ENCODE data around the gene SLC49A3. TPM values are rescaled to one million over a fixed set of nuclear protein-coding genes. Genes with fewer than 3 reads are reported as not detected.
"Not testable (repeated sequence)": the region's sequence is repeated elsewhere in the genome, so short reads cannot be mapped to it uniquely, and the experiment has no call there.

SLC49A3 gene
- total RNA-seq, 1 donor = 5.6 TPM

DNA sequence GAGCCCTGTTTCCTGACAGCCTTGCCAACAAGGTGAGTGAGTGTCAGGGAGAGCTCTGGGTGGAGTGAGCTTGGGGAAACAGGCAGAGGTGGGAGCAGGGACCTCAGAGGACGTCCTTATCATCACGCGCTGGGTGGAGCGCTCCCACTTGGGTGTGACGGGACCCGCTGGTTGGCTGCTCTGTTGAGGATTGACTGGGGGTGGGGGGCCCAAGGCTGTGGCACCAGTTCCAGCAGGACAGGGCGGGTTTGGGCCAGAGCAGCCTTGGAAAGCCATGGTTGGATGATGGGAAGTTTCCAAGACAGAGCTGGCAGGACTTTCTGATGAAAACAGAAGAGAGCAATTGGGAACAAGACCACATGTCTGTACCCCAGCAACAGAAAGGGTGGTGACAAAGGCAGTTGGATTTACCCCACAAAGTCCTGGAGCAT lies 13.7 kb upstream of the SLC49A3 start:
- TF ChIP-seq CTCF (IDR thresholded peaks at IDR 0.05; ENCODE audit: insufficient read depth, low read length) = no peak
- DNase-seq (ENCODE audit: low read depth) = no peak
- no peak overlapping the region for H3K4me3 ChIP-seq (ENCODE audit: low read depth, low read length)

DNA sequence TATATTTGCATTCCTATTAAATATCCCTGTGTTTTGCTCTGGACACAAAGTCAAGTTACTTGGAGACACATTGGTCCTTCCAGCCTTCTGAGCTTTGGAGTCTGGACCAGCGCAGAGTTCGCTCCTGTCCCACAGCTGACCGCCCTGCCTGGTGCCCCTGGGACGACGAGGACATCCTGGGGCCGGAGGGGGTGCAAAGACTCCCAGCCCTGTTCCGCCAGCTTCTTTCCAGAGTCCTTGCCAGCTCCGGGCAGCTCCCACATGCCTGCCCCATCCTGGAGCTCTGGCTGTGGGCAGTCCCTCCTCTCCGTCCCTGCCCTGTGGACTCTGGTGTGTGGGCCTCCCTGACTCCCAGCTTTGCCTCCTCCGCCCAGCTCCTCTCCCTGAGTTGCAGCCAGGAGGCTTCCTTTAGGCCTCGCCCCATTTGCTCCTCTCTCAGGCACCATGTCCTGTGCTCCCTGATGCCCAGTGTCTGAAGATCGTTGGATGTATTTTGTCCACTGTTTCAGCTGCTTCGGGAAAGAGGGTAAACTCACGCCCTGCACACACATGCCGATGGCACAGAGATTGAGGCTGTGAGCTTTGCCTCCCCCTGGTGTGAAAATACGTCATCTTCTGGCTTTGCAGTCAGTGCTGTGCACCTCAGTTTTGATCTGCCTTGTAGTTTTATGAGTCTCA lies 11.8 kb upstream of the SLC49A3 start:
- DNase-seq (ENCODE audit: low read depth) = no peak
- H3K4me3 ChIP-seq (ENCODE audit: low read depth, low read length) = no peak overlapping the region
- no peak for TF ChIP-seq CTCF (IDR thresholded peaks at IDR 0.05; ENCODE audit: insufficient read depth, low read length)

DNA sequence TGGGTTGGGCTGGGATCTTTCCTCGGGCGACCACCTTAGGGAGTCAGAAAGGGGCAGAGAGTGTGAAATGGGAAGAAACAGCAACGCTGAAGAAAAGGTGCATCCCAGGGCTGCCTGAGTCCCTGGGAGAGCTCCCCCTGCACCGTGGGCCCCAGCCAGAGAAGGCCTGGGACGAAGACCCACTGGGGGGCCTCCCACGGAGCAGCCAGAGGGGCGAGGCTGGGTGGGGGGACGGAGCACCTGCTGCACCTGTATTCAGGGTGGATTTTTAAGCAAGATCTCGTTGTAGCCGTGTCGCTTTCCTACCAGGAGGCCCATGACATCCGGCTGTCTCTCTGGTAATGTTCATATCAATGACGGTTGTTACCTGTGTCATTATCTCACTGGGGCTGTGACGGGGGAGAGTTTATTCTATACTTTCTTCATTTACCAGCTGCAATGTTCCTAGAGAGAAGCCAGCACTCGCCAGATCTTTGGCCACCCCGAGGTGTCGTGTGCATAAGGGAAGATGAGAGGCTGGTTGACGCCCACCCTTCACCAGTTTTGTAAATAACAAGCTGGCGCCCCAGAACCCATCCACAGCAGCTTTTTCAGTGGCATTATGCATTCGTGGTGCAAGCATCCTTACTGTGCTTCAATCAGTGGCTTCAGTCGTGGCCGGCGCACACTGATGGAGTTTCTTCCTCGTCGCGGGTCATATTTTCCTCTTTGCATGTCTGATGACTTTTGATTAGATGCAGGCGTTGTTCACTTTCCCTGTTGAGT lies 11.0 kb upstream of the SLC49A3 start:
- DNase-seq (ENCODE audit: low read depth) = no peak
- TF ChIP-seq CTCF (IDR thresholded peaks at IDR 0.05; ENCODE audit: insufficient read depth, low read length) = no peak
- H3K4me3 ChIP-seq (ENCODE audit: low read depth, low read length) = no peak overlapping the region

- H3K4me3 ChIP-seq (ENCODE audit: low read depth, low read length); DNase-seq (ENCODE audit: low read depth): not testable (repeated sequence)
These were observed 5.5 kb upstream of the SLC49A3 start for GRCh38 chr4:694341-694940.

GRCh38 chr4:692771-693554 lies 4.0 kb upstream of the SLC49A3 start:
- H3K4me3 ChIP-seq (ENCODE audit: low read depth, low read length) = no peak overlapping the region
- TF ChIP-seq CTCF (IDR thresholded peaks at IDR 0.05; ENCODE audit: insufficient read depth, low read length) = no peak
- no peak for DNase-seq (ENCODE audit: low read depth)

GRCh38 chr4:689723-690122 lies 772 bp upstream of the SLC49A3 start:
- no peak overlapping the region for H3K4me3 ChIP-seq (ENCODE audit: low read depth, low read length)
- no peak for TF ChIP-seq CTCF (IDR thresholded peaks at IDR 0.05; ENCODE audit: insufficient read depth, low read length)
- DNase-seq (ENCODE audit: low read depth) = no peak
